Loucy (cell line): ENCODE measurements around the gene BMF.

Source experiments
- CTCF ChIP-seq: fragments of 200-600 bp; sonication (generic); conservative IDR thresholded peaks from 2 replicates; pipeline ENCODE4 v1.5.1; 2014; ENCODE audit warnings: mild to moderate bottlenecking, antibody characterized with exemption, low read length
- EZH2phosphoT487 ChIP-seq: fragments of 200-600 bp; IDR thresholded peaks from 2 replicates; pipeline ENCODE4 v1.6.1; 2018; ENCODE audit warnings: antibody characterized with exemption, mild to moderate bottlenecking, moderate library complexity, borderline replicate concordance

- TF ChIP-seq CTCF, result no peak
- no peak for TF ChIP-seq EZH2phosphoT487
Observed at GRCh38 chr15:40097096-40097967, 11.3 kb downstream of the BMF start.
